Subcutaneous adipose tissue (tissue), 4 donors: ENCODE results near the gene IGF1R. TPM values are rescaled to one million over a fixed set of nuclear protein-coding genes. Genes with fewer than 3 reads are reported as not detected.

Source experiments
- CTCF ChIP-seq: fragments of 450-650 bp; IDR thresholded peaks from one replicate; pipeline ENCODE4 v1.5.1; 2016; ENCODE audit warnings: low read depth, mild to moderate bottlenecking, control low read depth, antibody characterized with exemption, moderate library complexity
- total RNA-seq, 4 donors: library from RNA; depleted of rRNA; stranded (reverse); fragments of >200 nt; gene quantifications; one replicate each; pipeline ENCODE4 v1.1.0, GENCODE V29; 2016

The IGF1R gene
- total RNA-seq, 4 donors from 2014 or later, result 27.4 to 53.7 (median 49.7) TPM

DNA sequence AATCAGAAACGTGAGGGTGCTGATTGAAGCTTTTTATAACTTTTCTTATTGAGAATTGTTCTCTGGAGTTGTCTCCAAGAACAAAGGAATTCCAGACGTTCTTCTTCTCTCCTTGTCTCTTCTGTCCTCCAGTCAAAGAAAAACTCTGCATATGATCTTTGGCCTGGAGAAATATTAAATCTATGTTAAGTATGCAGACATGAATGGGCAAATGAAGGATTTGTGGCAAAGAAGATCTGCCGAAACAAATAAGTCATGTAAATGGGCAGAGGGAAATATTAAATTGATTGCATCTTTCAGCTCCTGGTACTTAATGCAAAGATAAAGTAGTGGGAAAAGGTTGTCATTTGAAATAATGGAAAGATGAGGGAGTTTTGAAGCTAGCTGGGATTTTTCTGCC is 74.9 kb downstream of the IGF1R start:
- no peak for TF ChIP-seq CTCF

GRCh38 chr15:98724048-98724447 is 75.7 kb downstream of the IGF1R start:
- TF ChIP-seq CTCF, result no peak

DNA sequence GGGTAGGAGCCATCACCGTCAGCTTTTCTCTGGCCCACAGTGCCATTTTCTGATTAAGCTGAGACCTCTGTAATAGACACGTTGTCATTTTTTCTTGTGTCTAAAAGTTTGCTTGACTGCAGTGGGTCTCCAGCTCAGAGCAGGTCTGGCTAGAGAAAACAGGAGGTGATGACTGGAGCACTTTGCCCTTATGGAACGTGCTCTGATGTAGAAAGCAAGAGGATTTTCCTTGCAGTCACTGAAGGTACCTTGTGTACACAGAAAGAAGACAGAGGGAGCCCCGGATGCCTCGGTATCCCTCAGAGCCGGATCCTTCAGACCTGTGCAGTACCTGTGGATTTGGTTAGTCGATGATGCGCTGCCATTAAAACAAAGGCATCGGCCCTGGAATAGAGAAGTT is 76.2 kb downstream of the IGF1R start:
- no peak for TF ChIP-seq CTCF

- TF ChIP-seq CTCF, result no peak
Measured at GRCh38 chr15:98725874-98726273, 77.5 kb downstream of the IGF1R start.

- TF ChIP-seq CTCF, result no peak
Measured at GRCh38 chr15:98727115-98728040, 79.0 kb downstream of the IGF1R start.

- TF ChIP-seq CTCF, result no peak
Measured at GRCh38 chr15:98728082-98728810, 79.9 kb downstream of the IGF1R start.

DNA sequence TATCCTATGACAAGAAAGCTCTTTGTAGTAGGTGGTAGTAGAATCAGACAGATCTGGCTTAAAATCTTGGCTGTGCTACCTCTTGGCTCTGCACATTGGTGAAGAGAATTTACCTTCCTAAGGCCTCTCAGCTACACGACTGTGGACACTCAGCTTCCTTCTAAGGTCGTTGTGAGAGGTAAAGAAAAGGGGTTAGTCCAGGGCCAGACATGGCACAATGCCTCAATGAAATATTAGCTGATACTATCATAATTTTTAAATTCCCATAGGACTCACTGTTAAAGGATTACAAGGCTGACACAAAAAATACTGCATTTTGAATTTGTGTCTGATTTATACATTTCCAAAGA is 80.4 kb downstream of the IGF1R start:
- TF ChIP-seq CTCF, result no peak
